GM06990 (cell line): Measurements from ENCODE around the gene CAMTA1.

Source experiments
- DNase-seq: peaks from one replicate; pipeline ENCODE4 v3.0.0-alpha.2; 2011; ENCODE audit not compliant: insufficient read length; ENCODE audit errors: extremely low read depth
- H3K27me3 ChIP-seq: replicated peaks from 2 replicates; pipeline ENCODE4 v1.6.0; 2011; ENCODE audit warnings: low read length; ENCODE audit not compliant: control insufficient read depth, insufficient read depth
- H3K36me3 ChIP-seq: 2 replicates; pipeline ENCODE4 v1.5.1; 2011; ENCODE audit warnings: low read length; ENCODE audit not compliant: control insufficient read depth, insufficient read depth
- H3K4me3 ChIP-seq: replicated peaks from 2 replicates; pipeline ENCODE4 v1.5.1; 2011; ENCODE audit warnings: low read depth, mild to moderate bottlenecking, control low read depth, low read length
- CTCF ChIP-seq: IDR thresholded peaks from 2 replicates; pipeline ENCODE4 v1.5.1; 2011; ENCODE audit warnings: low read length, control low read depth, mild to moderate bottlenecking, inconsistent platforms; ENCODE audit not compliant: insufficient read depth, poor library complexity, severe bottlenecking

The CAMTA1 gene

GRCh38 chr1:7320661-7321060 lies 535.4 kb downstream of the CAMTA1 start:
- H3K27me3 ChIP-seq = no peaks in the 10 kb centered on the region

DNA sequence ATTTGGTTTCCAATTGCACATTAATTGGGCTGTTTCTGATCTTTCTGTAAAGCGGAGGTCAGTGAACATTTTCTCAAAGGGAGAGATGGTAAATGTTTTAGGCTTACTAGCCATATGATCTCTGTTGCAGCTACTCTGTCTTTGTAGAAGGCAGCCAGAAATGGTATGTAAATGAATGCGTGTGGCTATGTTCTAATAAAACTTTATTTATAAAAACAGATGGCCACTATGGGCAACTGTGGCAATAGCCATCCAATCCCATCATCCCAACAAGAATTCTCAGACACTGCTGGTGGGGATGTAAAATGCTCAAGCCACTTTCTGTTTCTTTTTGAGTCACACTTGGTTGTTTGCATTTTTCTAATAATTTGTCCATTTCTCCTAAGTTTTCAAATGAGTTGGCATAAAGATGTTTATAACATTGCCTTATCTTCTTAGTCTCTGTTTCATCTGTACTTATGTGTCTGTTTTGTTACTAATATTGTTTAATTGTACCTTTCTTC lies 537.1 kb downstream of the CAMTA1 start:
- H3K27me3 ChIP-seq = no peaks in the 10 kb centered on the region
- no peaks in the 10 kb centered on the region for H3K36me3 ChIP-seq
- no peak for DNase-seq
- no peak overlapping the region for H3K4me3 ChIP-seq
- TF ChIP-seq CTCF = no peak

More at GRCh38 chr1:7320661-7321060, 535.4 kb downstream of the CAMTA1 start:
- TF ChIP-seq CTCF = no peak
- Histone ChIP-seq H3K4me3 (no peak overlapping the region), H3K36me3 (no peaks in the 10 kb centered on the region)
- DNase-seq = no peak

DNA sequence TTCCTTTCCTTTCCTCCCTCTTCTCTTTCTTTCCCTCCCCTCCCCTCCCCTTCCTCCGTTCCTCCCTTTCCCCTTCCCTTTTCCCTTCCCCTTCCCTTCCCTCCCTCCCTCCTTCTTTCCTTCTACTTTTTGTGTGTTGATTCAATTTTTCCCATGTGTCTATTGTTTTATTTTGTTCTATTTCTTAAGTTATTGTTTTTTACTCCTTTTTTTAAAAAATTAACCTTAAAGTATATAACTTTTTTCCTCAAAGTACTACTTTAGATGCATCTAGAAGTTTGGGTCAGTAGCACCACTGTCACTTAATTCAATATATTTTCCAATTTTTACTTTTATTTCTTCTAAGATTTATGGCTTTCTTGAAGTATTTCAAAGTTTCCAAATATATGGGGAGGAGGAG lies 537.7 kb downstream of the CAMTA1 start:
- TF ChIP-seq CTCF = no peak
- H3K27me3 ChIP-seq = no peaks in the 10 kb centered on the region
- DNase-seq = no peak

DNA sequence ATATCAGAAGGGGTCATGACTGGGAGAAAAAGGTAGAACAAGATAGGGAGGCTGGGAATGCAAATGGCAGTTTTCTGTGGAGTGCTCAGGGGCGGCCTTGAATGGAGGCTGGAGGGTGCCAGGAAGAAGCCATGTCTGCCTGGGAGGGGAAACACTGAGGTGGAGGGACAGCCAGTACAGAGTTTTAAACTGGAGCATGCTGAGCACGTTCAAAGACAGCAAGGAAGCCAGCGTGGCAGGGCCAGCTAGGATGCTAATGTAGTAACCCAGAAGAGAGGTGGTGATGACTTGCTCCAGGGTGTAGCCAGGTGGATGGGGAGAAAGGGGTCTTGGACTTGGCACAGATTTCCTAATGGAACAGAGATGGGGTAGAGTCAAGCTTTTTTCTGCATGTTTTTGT lies 540.0 kb downstream of the CAMTA1 start:
- Histone ChIP-seq H3K27me3 (no peaks in the 10 kb centered on the region), H3K36me3 (no peaks in the 10 kb centered on the region), H3K4me3 (no peak overlapping the region)
- no peak for DNase-seq
- TF ChIP-seq CTCF = no peak

More for the DNA sequence above, 537.7 kb downstream of the CAMTA1 start:
- no peaks in the 10 kb centered on the region for H3K36me3 ChIP-seq
- H3K4me3 ChIP-seq = no peak overlapping the region

GRCh38 chr1:7326366-7326765 lies 541.1 kb downstream of the CAMTA1 start:
- Histone ChIP-seq H3K36me3 (no peaks in the 10 kb centered on the region), H3K27me3 (no peaks in the 10 kb centered on the region), H3K4me3 (no peak overlapping the region)
- no peak for TF ChIP-seq CTCF
- DNase-seq = no peak

DNA sequence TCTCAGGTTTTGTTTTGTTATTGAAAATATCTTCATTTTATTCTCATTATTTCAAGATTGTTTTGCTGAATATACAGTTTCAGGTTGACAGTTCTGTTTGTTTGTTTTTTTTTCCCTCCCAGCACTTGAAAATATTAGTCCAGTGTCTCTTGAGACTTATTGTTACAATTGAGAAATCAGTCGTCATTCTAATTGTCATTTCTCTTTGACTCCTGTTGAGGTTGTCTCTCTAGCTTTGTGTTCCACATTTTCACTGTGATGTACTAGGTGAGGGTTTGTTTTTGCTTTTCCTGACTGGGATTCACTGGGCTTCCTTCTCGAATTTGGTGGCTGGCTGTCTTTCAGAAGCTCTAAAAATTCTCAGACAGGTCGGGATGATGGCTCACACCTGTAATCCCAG lies 542.6 kb downstream of the CAMTA1 start:
- TF ChIP-seq CTCF = no peak
- no peaks in the 10 kb centered on the region; the same call in none of the 2 replicates for H3K27me3 ChIP-seq
- no peak for DNase-seq
- H3K4me3 ChIP-seq = no peak overlapping the region
- no peaks in the 10 kb centered on the region for H3K36me3 ChIP-seq
